GM23338 (cell line): Measurements from ENCODE around the gene RPL14.

Source experiments
- CREB1 ChIP-seq: fragments of 250-450 bp; sonication (Bioruptor Pico); IDR thresholded peaks from 2 replicates; pipeline ENCODE4 v1.5.0; 2020; ENCODE audit warnings: low read depth, mild to moderate bottlenecking, moderate library complexity
- EZH2 ChIP-seq: fragments of 200-600 bp; sonication (generic); IDR thresholded peaks from one replicate; pipeline ENCODE4 v1.8.0; 2017; ENCODE audit warnings: antibody characterized with exemption, mild to moderate bottlenecking, low read depth; ENCODE audit not compliant: unreplicated experiment
- EZH2phosphoT487 ChIP-seq: fragments of 200-600 bp; sonication (generic); IDR thresholded peaks from one replicate; pipeline ENCODE4 v1.8.1; 2018; ENCODE audit warnings: antibody characterized with exemption; ENCODE audit not compliant: unreplicated experiment
- JUNB ChIP-seq: IDR thresholded peaks from one replicate; pipeline ENCODE4 v1.6.1; 2016; ENCODE audit warnings: antibody characterized with exemption; ENCODE audit not compliant: unreplicated experiment
- NANOG ChIP-seq: IDR thresholded peaks from 2 replicates; pipeline ENCODE4 v1.6.1; 2016; ENCODE audit warnings: antibody characterized with exemption, borderline replicate concordance
- POLR2AphosphoS5 ChIP-seq: IDR thresholded peaks from 2 replicates; pipeline ENCODE4 v1.6.1; 2016; ENCODE audit warnings: antibody characterized with exemption, low read depth
- STAT1 ChIP-seq: IDR thresholded peaks from one replicate; pipeline ENCODE4 v1.6.1; 2016; ENCODE audit warnings: antibody characterized with exemption; ENCODE audit not compliant: unreplicated experiment
- ZNF331 ChIP-seq: fragments of 250-450 bp; sonication (Bioruptor Pico); IDR thresholded peaks from 2 replicates; pipeline ENCODE4 v1.5.0; 2020; ENCODE audit warnings: low read depth, mild to moderate bottlenecking, moderate library complexity
- TF ChIP-seq, protein P1 (sequence below), 2 experiments: fragments of 200-600 bp in 1 of 2; sonication (generic) in 1 of 2; conservative IDR thresholded peaks; 2 replicates each; pipeline versions ENCODE4 v1.5.1 to v1.6.1; 2016 to 2017; ENCODE audit warnings: antibody characterized with exemption in 2 of 2, low read depth in 2 of 2, mild to moderate bottlenecking in 2 of 2, moderate library complexity in 1 of 2
- TF ChIP-seq, protein P2 (sequence below): IDR thresholded peaks from 2 replicates; pipeline ENCODE4 v1.6.1; 2016; ENCODE audit warnings: antibody characterized with exemption
- TF ChIP-seq, protein P3 (sequence below): IDR thresholded peaks from one replicate; pipeline ENCODE4 v1.6.1; 2018; ENCODE audit warnings: antibody characterized with exemption; ENCODE audit not compliant: unreplicated experiment

DNA sequence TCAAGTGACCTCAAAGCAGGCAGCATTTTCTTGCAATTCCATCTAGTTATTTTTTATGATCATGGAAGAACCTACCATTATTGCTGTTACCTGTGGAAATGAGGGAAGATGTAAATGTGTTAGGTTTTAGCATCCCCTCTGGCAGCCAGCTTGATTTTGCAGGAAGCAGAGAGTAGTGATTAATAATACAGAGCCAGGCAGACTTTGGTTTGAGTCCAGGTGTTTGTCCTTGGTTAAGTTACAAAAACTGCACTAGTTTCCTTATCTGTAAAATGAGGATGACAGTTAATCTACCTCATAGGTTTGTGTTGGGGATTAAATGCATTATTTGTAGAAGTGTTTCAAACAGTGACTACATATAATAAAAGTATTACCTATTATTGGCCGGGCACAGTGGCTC, 60.9 kb downstream of the RPL14 start:
- TF ChIP-seq POLR2AphosphoS5, result no peak
- no peak for TF ChIP-seq EZH2
- TF ChIP-seq, protein P1, sequence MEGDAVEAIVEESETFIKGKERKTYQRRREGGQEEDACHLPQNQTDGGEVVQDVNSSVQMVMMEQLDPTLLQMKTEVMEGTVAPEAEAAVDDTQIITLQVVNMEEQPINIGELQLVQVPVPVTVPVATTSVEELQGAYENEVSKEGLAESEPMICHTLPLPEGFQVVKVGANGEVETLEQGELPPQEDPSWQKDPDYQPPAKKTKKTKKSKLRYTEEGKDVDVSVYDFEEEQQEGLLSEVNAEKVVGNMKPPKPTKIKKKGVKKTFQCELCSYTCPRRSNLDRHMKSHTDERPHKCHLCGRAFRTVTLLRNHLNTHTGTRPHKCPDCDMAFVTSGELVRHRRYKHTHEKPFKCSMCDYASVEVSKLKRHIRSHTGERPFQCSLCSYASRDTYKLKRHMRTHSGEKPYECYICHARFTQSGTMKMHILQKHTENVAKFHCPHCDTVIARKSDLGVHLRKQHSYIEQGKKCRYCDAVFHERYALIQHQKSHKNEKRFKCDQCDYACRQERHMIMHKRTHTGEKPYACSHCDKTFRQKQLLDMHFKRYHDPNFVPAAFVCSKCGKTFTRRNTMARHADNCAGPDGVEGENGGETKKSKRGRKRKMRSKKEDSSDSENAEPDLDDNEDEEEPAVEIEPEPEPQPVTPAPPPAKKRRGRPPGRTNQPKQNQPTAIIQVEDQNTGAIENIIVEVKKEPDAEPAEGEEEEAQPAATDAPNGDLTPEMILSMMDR (conservative IDR thresholded peaks at IDR 0.05; ENCODE audit: low read depth in 2 of 2), result no peak
- TF ChIP-seq, protein P2, sequence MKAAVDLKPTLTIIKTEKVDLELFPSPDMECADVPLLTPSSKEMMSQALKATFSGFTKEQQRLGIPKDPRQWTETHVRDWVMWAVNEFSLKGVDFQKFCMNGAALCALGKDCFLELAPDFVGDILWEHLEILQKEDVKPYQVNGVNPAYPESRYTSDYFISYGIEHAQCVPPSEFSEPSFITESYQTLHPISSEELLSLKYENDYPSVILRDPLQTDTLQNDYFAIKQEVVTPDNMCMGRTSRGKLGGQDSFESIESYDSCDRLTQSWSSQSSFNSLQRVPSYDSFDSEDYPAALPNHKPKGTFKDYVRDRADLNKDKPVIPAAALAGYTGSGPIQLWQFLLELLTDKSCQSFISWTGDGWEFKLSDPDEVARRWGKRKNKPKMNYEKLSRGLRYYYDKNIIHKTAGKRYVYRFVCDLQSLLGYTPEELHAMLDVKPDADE, result no peak
- no peak for TF ChIP-seq CREB1 (CRISPR knock-in tag)
- no peak for TF ChIP-seq EZH2phosphoT487
- no peak for TF ChIP-seq JUNB
- TF ChIP-seq, protein P3, sequence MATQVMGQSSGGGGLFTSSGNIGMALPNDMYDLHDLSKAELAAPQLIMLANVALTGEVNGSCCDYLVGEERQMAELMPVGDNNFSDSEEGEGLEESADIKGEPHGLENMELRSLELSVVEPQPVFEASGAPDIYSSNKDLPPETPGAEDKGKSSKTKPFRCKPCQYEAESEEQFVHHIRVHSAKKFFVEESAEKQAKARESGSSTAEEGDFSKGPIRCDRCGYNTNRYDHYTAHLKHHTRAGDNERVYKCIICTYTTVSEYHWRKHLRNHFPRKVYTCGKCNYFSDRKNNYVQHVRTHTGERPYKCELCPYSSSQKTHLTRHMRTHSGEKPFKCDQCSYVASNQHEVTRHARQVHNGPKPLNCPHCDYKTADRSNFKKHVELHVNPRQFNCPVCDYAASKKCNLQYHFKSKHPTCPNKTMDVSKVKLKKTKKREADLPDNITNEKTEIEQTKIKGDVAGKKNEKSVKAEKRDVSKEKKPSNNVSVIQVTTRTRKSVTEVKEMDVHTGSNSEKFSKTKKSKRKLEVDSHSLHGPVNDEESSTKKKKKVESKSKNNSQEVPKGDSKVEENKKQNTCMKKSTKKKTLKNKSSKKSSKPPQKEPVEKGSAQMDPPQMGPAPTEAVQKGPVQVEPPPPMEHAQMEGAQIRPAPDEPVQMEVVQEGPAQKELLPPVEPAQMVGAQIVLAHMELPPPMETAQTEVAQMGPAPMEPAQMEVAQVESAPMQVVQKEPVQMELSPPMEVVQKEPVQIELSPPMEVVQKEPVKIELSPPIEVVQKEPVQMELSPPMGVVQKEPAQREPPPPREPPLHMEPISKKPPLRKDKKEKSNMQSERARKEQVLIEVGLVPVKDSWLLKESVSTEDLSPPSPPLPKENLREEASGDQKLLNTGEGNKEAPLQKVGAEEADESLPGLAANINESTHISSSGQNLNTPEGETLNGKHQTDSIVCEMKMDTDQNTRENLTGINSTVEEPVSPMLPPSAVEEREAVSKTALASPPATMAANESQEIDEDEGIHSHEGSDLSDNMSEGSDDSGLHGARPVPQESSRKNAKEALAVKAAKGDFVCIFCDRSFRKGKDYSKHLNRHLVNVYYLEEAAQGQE, result no peak
- no peak for TF ChIP-seq STAT1
- TF ChIP-seq NANOG, result no peak
- TF ChIP-seq ZNF331, result no peak
